Stimulated activated memory B cell treated with anti-CD40 and anti-IgM and Interleukin-4, amounts not matched to agents 10 μg/mL and 1 μg/mL and 100 μg/mL, for 72 hours (primary cell): ENCODE measurements around the gene B3GNT7.
A peak's percentile ranks its signal among the peaks of the same experiment; 100 is the strongest.
"Not testable (repeated sequence)": the region's sequence is repeated elsewhere in the genome, so short reads cannot be mapped to it uniquely, and the experiment has no call there.

Experiments used
- ATAC-seq: fragments of 150-1000 bp; cut with Tn5 transposase; 2 replicates; pipeline ENCODE4 v1.10.0; 2021
- H3K27ac Mint-ChIP-seq: one replicate; pipeline ENCODE4 v1.8.0; 2022; ENCODE audit warnings: mild to moderate bottlenecking, mixed read lengths
- H3K27me3 Mint-ChIP-seq: one replicate; pipeline ENCODE4 v1.8.0; 2022; ENCODE audit warnings: mixed read lengths
- H3K36me3 Mint-ChIP-seq: one replicate; pipeline ENCODE4 v1.8.0; 2022; ENCODE audit warnings: mixed read lengths
- H3K4me1 Mint-ChIP-seq: one replicate; pipeline ENCODE4 v1.8.0; 2022; ENCODE audit warnings: mixed read lengths
- H3K4me3 Mint-ChIP-seq: one replicate; pipeline ENCODE4 v1.8.0; 2022; ENCODE audit warnings: mild to moderate bottlenecking, moderate library complexity, mixed read lengths
- H3K9me3 Mint-ChIP-seq: one replicate; pipeline ENCODE4 v1.8.0; 2022; ENCODE audit warnings: mixed read lengths

Gene B3GNT7

GRCh38 chr2:231413921-231414476, 18.5 kb downstream of the B3GNT7 start:
- Mint-ChIP-seq H3K27me3 (peaks cover 28% of the 10 kb centered on the region), H3K9me3 (peaks cover 2% of the 10 kb centered on the region), H3K4me1 (no peaks in the 10 kb centered on the region), H3K27ac (no peak overlapping the region), H3K36me3 (peaks cover 7% of the 10 kb centered on the region), H3K4me3 (no peak overlapping the region)
- ATAC-seq: no peak

- H3K4me3 Mint-ChIP-seq: no peak overlapping the region
- peaks cover 35% of the 10 kb centered on the region for H3K27me3 Mint-ChIP-seq
- no peak for ATAC-seq
- H3K36me3 Mint-ChIP-seq: peaks cover 7% of the 10 kb centered on the region
- H3K27ac Mint-ChIP-seq: no peak overlapping the region
- H3K4me1 Mint-ChIP-seq: no peaks in the 10 kb centered on the region
- H3K9me3 Mint-ChIP-seq: peaks cover 2% of the 10 kb centered on the region
Observed at GRCh38 chr2:231415029-231415428, 19.5 kb downstream of the B3GNT7 start.

GRCh38 chr2:231418820-231419640, 23.5 kb downstream of the B3GNT7 start:
- Mint-ChIP-seq H3K27me3 (peaks cover 35% of the 10 kb centered on the region), H3K27ac (no peak overlapping the region), H3K4me1 (no peaks in the 10 kb centered on the region), H3K36me3 (no peaks in the 10 kb centered on the region), H3K4me3 (no peak overlapping the region), H3K9me3 (no peaks in the 10 kb centered on the region)
- no peak for ATAC-seq

- Mint-ChIP-seq H3K4me1 (no peaks in the 10 kb centered on the region), H3K9me3 (no peaks in the 10 kb centered on the region), H3K4me3 (no peak overlapping the region), H3K36me3 (no peaks in the 10 kb centered on the region), H3K27ac (no peak overlapping the region), H3K27me3 (peaks cover 26% of the 10 kb centered on the region)
- peak; percentile 27 for ATAC-seq
Observed at GRCh38 chr2:231421051-231421580, 25.6 kb downstream of the B3GNT7 start.

GRCh38 chr2:231422056-231422455, 26.5 kb downstream of the B3GNT7 start:
- Mint-ChIP-seq H3K27ac (no peak overlapping the region), H3K4me1 (no peaks in the 10 kb centered on the region), H3K9me3 (no peaks in the 10 kb centered on the region)

GRCh38 chr2:231423176-231423575, 27.7 kb downstream of the B3GNT7 start:
- Mint-ChIP-seq H3K9me3 (no peaks in the 10 kb centered on the region), H3K27ac (no peak overlapping the region), H3K4me1 (no peaks in the 10 kb centered on the region), H3K4me3 (no peak overlapping the region), H3K36me3 (no peaks in the 10 kb centered on the region), H3K27me3 (peaks cover 15% of the 10 kb centered on the region)
- no peak for ATAC-seq

More at GRCh38 chr2:231422056-231422455, 26.5 kb downstream of the B3GNT7 start:
- Mint-ChIP-seq H3K36me3 (no peaks in the 10 kb centered on the region), H3K27me3 (peaks cover 17% of the 10 kb centered on the region), H3K4me3 (no peak overlapping the region)
- no peak for ATAC-seq

- H3K27me3 Mint-ChIP-seq: no peaks in the 10 kb centered on the region
- no peak overlapping the region for H3K27ac Mint-ChIP-seq
- no peak overlapping the region for H3K4me3 Mint-ChIP-seq
- no peak for ATAC-seq
- H3K36me3 Mint-ChIP-seq: no peaks in the 10 kb centered on the region
- H3K9me3 Mint-ChIP-seq: peaks cover under 1% of the 10 kb centered on the region
- H3K4me1 Mint-ChIP-seq: no peaks in the 10 kb centered on the region
Observed at GRCh38 chr2:231425291-231425810, 29.8 kb downstream of the B3GNT7 start.

- Mint-ChIP-seq H3K9me3 (peaks cover 7% of the 10 kb centered on the region), H3K4me1 (no peaks in the 10 kb centered on the region), H3K27me3 (no peaks in the 10 kb centered on the region), H3K27ac (no peak overlapping the region), H3K4me3 (no peak overlapping the region), H3K36me3 (peaks cover 3% of the 10 kb centered on the region)
- no peak for ATAC-seq
Observed at GRCh38 chr2:231425811-231426703, 30.5 kb downstream of the B3GNT7 start.

GRCh38 chr2:231427116-231427515, 31.6 kb downstream of the B3GNT7 start:
- peaks cover 16% of the 10 kb centered on the region for H3K9me3 Mint-ChIP-seq
- peaks cover 8% of the 10 kb centered on the region for H3K27me3 Mint-ChIP-seq
- peaks cover 14% of the 10 kb centered on the region for H3K36me3 Mint-ChIP-seq
- H3K27ac Mint-ChIP-seq: no peak overlapping the region
- no peak for ATAC-seq
- no peaks in the 10 kb centered on the region for H3K4me1 Mint-ChIP-seq
- H3K4me3 Mint-ChIP-seq: no peak overlapping the region

- no peak for ATAC-seq
- no peak overlapping the region for H3K27ac Mint-ChIP-seq
Observed at GRCh38 chr2:231429152-231429551, 33.6 kb downstream of the B3GNT7 start.

GRCh38 chr2:231429901-231430300, 34.4 kb downstream of the B3GNT7 start:
- no peak for ATAC-seq
- no peak overlapping the region for H3K27ac Mint-ChIP-seq
- no peak overlapping the region for H3K4me3 Mint-ChIP-seq
- H3K4me1 Mint-ChIP-seq: no peaks in the 10 kb centered on the region
- H3K9me3 Mint-ChIP-seq: peaks cover 16% of the 10 kb centered on the region
- peaks cover 9% of the 10 kb centered on the region for H3K27me3 Mint-ChIP-seq
- H3K36me3 Mint-ChIP-seq: peaks cover 14% of the 10 kb centered on the region

More at GRCh38 chr2:231429152-231429551, 33.6 kb downstream of the B3GNT7 start:
- H3K36me3 Mint-ChIP-seq: peaks cover 14% of the 10 kb centered on the region
- no peak overlapping the region for H3K4me3 Mint-ChIP-seq
- H3K27me3 Mint-ChIP-seq: peaks cover 9% of the 10 kb centered on the region
- H3K9me3 Mint-ChIP-seq: peaks cover 16% of the 10 kb centered on the region
- no peaks in the 10 kb centered on the region for H3K4me1 Mint-ChIP-seq

GRCh38 chr2:231430437-231430836, 34.9 kb downstream of the B3GNT7 start:
- not testable (repeated sequence) for H3K27ac Mint-ChIP-seq, H3K4me1 Mint-ChIP-seq, H3K27me3 Mint-ChIP-seq

GRCh38 chr2:231431606-231432005, 36.1 kb downstream of the B3GNT7 start:
- peaks cover 16% of the 10 kb centered on the region for H3K9me3 Mint-ChIP-seq
- H3K4me1 Mint-ChIP-seq: no peaks in the 10 kb centered on the region
- no peak overlapping the region for H3K27ac Mint-ChIP-seq
- H3K4me3 Mint-ChIP-seq: no peak overlapping the region
- peaks cover 9% of the 10 kb centered on the region for H3K27me3 Mint-ChIP-seq
- H3K36me3 Mint-ChIP-seq: peaks cover 14% of the 10 kb centered on the region
- ATAC-seq: no peak

More at GRCh38 chr2:231430437-231430836, 34.9 kb downstream of the B3GNT7 start:
- Mint-ChIP-seq H3K36me3 (peaks cover 14% of the 10 kb centered on the region), H3K9me3 (peaks cover 16% of the 10 kb centered on the region)
- H3K4me3 Mint-ChIP-seq, ATAC-seq: not testable (repeated sequence)

- no peak for ATAC-seq
- Mint-ChIP-seq H3K36me3 (peaks cover 14% of the 10 kb centered on the region), H3K27me3 (peaks cover 9% of the 10 kb centered on the region), H3K4me3 (no peak overlapping the region), H3K4me1 (no peaks in the 10 kb centered on the region), H3K27ac (no peak overlapping the region), H3K9me3 (peaks cover 16% of the 10 kb centered on the region)
Observed at GRCh38 chr2:231433990-231434389, 38.5 kb downstream of the B3GNT7 start.

- Mint-ChIP-seq H3K36me3 (peaks cover 2% of the 10 kb centered on the region), H3K27me3 (peaks cover 2% of the 10 kb centered on the region), H3K4me3 (no peak overlapping the region), H3K4me1 (no peaks in the 10 kb centered on the region), H3K27ac (no peak overlapping the region), H3K9me3 (peaks cover 2% of the 10 kb centered on the region)
- ATAC-seq: no peak
Observed at GRCh38 chr2:231436957-231437356, 41.4 kb downstream of the B3GNT7 start.
